Measurements from ENCODE around the gene ZNF543.
"Not testable (repeated sequence)": the region's sequence is repeated elsewhere in the genome, so short reads cannot be mapped to it uniquely, and the experiment has no call there.

Gene ZNF543

DNA sequence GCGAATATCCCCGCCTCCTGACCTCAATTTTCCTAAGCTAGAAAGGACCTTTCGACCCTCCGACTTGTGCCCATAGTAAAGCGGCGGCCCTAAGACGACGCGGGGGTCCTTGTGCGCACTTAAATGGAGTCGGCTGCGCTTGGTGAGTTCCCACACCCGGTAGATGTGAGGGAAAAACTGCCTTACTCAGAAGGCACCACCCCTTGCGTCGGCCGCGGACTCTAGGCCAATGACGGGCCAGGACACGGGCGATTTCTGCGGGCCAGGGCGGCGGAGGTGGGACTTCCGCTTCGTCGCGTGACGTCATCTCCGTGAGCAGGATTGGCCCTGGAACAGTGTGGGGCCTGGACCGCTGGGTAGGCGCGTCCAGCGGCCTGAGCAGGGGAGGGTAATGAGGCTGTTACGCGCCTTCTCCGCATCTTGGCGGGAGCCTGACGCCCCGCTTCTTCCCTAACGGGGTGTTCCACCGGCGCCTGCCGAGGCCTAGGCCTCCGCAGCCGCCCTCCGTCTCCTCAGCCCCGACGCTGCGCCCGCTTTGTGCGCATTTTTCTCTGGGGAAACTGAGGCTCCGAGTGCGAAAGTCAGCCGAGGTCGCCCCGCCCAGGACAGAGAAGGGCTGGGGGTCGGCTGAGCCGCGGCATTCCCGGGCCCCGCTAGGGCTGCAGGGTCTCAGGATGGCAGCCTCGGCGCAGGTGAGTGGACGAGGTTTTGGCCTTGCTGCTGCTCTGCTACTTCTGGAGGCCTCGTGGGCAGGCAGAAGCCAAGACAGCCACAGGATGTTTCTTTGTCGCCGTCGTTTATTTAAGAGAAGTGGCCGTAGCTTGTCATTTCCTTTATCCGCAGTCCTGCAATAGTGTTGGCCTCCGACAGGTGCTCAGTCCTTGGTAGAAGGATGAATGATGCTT is at the start of gene ZNF543:
Gene ZNF543 (plus strand): TSS at position 293 of the 905 bp plus-strand sequence. CDS start 382 bp downstream, at position 675.
- peak; percentile 93 for DNase-seq

DNA sequence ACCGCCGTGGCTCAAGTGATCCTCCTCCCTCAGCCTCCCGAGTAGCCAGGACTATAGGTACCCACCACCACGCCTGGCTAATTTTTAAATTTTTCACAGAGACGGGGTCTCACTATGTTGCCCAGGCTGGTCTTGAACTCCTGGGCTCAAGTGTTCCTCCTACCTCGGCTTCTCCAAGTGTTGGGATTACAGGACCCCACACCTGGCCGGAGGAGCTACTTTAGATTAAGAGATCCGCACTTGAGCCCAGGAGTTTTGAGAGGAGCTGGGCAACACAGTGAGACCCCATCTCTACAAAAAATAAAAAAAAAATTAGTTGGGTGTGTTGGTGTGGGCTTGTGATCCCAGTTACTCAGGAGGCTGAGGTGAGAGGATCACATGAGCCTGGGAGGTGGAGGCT is 49.0 kb upstream of the ZNF543 start:
- DNase-seq = no peak

DNA sequence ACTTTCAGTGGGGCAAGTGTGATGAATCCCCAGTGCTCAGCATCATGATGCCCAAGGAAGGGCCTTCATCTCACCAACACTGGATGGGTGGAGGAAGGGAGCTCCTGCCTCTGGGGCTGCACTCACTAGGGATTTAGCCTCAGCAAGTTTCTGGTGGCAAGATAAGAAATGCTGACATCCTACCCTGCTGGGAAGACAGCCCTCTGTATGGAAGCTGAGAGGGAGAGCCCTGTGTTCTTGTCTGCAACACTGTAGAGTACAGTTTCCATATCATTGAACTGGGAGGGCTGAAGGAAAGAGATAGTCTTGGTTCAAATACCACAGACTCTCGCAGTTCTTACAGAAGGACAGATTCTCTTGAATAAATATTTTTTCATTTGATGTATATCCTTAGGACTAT is 47.3 kb upstream of the ZNF543 start:
- no peak for DNase-seq

DNA sequence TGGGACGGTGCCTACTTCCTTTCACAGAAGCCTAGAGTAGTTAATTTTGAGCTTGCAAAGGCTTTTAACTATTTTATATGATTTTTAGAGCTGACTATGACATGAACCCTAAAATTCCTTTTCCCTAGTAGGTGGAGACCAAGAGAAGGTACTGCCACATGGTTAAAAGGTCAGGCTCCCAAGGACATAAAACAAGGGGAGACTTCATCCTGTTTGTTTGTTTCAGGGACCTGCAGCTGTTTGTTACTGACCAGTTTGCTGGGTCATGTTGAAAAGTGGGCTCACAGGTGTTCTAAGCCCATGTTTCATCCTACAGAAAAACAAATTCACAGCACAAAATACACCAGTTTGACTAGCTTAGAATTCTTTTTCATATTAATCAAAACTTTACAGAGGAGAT is 43.8 kb upstream of the ZNF543 start:
- DNase-seq = no peak

DNA sequence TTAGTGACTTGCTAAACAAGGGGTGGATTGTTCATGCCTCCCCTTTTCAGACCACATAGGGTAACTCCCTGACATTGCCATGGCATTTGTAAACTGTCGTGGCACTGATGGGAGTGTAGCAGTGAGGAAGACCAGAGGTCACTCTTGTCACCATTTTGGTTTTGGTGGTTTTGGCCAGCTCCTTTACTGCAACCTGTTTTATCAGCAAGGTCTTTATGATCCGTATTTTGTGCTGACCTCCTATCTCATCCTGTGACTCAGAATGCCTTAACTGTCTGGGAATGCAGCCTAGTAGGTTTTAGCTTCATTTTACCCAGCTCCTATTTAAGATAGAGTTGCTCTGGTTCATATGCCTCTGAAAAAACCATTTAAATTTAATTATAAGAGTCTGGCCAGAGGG is 41.8 kb upstream of the ZNF543 start:
- not testable (repeated sequence) for DNase-seq

DNA sequence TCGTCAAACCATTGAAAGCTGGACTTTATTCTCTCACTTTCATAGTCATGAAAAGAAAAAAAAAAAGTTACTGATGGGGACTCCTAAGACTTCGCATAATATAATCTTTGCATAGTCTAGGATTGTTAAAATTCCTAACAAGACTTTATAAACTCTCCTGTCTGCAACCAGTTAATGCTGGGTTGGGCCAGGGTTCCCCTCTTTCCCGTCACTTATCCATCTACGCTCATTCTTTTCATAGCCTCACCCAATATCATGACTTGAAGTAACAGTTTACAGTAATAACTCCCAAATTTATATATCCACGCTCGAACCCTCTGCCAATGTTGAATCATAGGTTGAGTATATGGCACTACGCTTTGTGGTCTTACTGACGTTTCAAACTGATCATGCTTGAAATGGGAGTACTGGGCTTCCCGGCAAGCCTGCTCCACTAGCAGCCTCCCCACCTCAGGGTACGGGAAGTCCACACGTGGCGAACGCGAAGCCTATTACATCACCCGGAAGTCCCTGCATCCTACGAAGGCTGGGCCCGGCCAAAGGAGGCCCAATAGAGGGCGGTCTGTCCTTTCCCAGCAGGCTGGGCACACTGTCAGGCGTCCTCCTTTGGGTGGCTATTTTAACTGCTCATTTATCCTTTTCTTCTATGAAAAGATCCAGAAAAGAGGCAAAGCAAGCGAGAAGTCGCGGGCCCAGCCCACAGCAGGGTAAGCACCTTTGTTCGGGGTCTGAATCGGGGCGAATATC is 40.7 kb upstream of the ZNF543 start:
- DNase-seq = peak; percentile 93

DNA sequence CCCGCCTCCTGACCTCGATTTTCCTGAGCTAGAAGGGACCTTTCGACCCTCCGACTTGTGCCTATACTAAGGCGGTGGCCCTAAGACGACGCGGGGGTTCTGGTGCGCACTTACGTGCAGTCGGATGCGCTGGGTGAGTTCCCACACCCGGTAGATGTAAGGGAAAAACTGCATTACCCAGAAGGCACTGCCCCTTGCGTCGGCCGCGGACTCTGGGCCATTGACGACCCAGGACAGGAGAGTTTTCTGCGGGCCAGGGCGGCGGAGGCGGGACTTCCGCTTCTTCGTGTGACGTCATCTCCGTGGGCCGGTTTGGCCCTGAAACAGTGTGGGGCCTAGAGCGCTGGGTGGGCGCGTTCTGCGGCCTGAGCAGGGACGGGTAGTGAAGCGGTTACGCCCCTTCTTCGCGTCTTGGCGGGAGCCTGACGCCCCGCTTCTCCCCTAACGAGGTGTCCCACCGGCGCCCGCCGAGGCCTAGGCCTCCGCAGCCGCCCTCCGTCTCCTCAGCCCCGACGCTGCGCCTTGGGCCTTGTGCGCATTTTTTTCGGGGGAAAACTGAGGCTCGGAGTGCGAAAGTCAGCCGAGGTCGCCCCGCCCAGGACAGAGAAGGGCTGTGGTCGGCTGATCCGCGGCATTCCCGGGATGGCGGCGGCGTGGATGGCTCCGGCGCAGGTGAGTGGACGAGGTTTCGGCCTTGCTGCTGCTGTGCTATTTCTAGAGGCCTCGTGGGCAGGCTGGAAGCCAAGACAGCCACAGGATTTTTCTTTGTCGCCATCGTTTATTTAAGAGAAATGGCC is 39.9 kb upstream of the ZNF543 start, which contains the start of gene ZNF460:
Gene ZNF460 (plus strand): TSS at position 321 of the 797 bp plus-strand sequence. CDS start 322 bp downstream, at position 643.
- DNase-seq = peak; percentile 92

DNA sequence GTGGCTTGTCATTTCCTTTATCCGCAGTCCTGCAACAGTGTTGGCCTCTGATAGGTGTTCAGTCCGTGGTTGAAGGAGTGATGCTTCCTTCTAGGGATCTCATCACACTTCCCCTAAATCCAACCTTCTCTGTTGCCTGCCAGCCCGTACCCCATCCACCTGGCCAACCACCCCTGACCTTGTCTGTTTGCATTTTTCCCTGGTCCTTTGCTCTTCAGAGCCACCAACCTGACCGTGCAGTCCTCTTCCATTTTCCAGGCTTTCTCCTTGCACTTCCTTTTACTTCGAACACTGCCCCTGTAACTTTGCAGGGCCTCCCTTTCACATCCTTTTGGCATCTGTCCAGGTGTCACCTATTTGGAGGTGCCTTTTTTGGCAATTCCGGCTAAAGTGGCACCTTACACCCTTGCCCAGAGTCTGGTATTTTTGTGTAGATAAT is 39.3 kb upstream of the ZNF543 start:
- no peak for DNase-seq

DNA sequence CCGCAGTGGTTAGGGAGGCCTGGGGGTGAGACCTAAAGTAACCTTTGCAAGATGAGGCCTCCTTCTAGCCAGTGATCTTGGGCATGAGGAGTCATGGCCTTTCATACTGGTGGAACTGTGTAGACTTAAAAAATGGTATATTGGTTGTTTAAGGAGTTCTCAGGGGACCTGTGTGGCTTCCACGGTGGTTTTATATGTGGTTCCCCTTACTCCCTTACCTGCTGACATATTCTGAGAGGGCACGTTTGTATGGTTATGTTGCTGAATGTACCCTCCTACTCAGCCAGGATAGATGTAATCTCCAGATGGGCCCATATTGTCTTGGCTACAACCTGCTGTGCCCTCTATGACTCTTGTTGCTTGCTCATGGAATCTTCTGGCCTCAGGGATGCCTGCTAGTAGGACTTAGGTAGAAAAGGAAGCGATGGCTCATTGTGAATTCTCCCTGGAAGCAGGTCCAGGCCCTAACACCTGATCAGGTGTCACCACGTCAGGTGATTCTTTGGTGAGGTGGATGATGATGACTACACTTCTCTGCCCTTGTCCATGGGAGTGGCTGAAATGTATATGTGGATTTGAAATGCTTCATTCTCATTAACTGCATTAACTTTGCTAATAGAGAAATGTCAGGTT is 38.1 kb upstream of the ZNF543 start:
- DNase-seq = no peak

DNA sequence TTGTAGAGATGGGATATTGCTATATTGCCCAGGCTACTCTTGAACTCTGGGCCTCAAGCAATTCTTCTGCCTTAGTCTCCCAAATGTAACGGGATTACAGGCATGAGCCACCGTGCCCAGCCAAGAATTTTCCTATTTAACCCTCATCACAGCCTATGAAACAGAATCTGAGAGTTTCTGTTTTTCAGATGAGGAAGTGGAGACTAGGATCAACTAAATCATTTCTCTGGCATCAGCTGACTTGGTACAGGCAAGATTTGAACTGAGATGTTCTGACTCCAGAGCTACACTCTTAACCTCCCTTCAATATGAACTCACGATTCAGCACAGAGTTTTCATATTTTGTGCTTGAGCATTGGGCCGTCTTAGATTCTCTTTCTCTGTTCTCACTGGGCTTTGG is 31.9 kb upstream of the ZNF543 start:
- no peak for DNase-seq

DNA sequence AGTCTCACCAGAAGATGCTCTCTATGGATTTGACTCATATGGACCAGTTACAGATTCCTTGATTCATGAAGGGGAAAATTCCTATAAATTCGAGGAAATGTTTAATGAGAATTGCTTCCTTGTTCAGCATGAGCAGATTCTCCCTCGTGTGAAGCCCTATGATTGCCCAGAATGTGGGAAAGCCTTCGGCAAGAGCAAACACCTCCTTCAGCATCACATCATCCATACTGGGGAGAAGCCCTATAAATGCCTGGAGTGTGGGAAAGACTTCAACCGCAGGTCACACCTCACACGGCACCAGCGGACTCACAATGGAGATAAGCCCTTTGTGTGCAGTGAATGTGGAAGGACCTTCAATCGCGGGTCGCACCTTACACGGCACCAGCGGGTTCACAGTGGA is 29.3 kb upstream of the ZNF543 start:
- no peak for DNase-seq

DNA sequence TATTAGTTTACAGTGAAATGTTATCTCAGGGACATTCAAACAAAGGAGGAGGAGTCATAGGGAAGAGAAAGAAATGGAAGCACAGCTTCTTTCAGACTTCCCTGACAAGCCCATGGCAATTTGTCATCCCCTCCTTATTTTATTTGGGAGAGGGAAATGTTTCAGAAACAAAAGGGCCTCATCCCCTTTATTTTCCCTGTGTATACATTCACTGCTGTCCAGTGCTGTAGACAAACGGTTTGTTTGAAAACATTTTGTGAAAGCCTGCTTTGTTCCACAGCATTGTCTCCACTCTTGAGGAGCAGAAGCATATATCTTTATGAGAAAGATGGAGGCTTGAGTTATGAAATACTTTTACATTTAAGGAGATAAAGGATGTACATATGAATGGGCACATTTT is 27.7 kb upstream of the ZNF543 start:
- DNase-seq = no peak

DNA sequence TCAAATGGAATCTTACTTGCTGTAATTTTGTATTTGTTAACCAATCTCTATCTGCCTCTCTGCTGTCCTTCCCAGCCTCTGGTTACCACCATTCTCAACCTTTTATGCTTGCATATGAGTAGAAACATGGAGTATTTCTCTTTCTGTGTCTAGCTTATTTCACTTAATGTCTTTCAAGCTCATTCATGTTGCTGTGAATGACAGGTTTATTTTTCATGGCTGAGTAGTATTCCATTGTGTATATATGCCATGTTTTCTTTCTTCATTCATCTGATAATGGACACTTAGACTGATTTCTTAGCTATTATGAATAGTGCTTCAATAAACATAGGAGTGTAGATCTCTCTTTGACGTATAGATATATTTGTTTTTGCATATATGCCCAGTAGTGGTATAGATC is 26.6 kb upstream of the ZNF543 start:
- no peak for DNase-seq

DNA sequence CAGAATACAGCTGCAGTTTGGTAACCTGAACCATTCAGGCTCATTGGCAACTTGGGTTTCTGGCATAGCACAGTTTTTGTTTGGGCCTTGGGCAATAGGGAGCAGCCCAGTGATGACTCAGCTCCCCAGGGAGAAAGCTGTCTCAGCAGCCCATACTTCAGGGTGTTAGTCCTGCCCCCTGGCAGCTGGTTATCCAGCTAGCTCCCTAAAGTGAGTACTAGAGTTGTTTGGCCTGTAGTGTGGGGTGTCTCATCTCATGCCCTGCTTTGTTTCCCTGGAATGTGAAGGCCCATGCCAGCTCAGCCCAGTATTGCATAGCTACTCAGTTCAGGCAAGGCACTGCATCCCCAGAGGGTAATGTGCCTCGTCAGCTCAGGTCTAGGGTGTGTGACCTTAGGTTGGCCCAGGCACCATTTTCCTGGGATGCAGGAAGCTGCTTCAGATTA is 18.2 kb upstream of the ZNF543 start:
- peak; percentile 83 for DNase-seq

DNA sequence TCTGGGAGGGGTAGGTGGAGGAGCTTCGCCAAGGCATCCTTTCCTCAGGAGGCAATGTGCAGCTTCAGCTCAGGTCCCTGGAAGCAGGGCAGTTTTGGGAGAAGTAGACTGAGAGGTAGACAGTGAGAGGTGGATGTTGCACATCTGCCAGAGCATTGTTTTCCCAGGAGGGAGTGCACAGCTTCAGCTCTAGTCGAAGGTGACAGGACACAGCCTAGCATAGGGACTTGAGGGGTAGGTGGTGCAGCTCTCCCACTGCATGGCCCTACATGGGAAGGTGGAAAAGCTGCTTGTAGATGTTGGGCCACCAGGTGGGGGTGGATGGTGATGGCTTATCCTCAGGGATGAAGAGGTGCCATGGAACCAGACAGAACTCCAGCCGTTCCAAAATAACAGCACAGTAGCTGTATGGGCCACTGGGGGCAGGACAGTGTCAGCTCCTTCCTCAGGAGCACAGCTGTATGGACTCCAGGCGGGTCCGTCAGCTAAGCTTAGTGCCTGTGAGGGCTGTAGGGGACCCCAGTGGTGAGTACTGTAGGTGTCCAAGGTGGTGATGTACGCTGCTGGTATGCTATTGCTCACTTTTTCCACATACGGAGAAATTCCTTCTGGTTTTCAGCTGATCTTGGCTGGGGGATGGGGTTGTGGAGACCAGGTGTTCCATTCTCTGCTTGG is 17.4 kb upstream of the ZNF543 start:
- DNase-seq = no peak

DNA sequence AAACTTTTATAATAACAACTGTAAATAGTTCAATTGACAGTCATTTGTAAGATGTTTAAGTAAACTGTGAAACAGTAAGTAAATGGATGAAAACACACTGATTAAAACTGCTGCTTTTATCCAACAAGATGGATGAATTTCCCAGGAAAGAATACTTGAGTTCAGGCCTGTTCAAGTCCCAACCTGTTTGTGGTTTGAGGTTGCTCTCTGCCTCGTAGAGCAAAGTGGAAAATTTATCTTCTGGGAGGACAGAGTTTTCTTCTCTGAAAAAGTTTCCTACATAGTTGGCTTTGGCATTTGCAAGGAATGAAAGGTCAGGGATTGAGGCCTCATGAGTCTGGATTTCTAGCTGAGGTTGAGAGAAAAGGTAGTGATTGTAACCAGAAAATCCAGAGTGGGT is 15.2 kb upstream of the ZNF543 start:
- no peak for DNase-seq

DNA sequence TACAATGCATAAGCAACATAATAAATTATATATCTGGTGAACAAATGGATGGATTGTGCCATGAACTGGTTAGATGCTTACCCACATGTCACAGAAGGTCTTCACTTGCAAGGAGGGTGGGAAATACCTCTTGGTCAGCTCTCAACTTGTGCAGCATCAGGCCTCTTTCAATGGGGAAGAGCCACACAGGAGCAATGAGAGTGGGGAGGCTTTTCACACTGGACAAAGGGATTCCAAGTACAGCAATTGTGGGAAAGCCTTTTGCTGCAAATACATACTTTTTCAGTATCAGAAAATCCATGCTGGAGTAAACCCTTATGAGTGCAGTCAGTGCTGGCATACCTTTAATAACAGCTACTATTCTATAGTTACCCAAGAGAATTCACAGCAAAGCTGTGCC is 11.8 kb upstream of the ZNF543 start:
- DNase-seq = no peak

DNA sequence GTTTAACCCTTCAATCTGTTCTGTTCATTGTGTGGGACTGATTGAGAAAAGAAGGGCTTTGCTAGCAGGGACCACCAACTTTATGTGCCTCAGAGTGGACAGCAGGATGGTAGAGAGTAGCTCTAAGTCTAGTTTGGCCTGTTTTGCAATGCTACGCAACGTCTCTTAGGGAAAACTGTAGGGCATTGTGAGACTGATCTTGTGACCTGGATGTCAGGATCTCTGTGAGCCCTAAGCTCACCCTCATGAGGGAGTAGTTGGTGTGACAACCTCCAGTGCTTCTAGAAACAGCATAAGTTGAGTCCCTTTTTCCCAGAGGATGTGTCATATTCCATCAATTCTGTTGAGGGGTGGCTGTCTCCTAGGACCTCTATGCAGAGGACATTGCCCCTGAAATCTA is 9.5 kb upstream of the ZNF543 start:
- no peak for DNase-seq

DNA sequence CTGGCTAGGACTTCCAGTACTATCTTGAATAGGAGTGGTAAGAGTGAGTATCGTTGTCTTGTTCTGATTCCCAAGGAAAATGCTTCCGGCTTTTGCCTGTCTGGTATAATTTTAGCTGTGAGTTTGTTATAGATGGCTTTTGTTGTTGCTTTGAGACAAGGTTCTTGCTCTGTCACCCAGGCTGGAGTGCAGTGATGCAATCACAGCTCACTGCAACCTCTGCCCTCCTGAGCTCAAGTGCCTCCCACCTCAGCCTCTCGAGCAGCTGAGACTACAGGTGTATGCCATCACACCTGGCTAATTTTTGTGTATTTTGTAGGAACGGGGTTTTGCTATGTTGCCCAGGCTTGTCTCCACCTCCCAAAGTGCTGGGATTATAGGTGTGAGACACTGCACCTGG is 6.1 kb upstream of the ZNF543 start:
- DNase-seq = no peak

DNA sequence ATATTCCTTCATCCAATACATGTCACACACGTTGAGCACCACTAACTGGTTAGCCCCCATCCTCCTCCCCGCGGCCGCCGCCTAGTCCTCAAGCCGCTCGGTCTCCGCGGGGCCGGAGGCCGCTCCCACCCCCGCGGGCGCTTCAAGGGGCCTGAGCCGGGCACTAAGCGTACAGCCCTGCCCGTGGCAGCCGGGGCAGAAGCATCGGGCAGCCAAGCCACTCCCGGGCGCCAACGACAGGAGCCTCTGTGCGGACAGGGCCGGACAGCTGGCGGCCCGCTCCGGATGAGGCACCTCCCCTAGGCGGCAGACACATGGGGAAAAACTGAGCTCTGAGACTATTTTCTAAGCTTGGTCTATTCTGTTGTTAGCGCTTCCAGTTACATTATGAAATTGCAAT is 2.8 kb upstream of the ZNF543 start:
- no peak for DNase-seq

DNA sequence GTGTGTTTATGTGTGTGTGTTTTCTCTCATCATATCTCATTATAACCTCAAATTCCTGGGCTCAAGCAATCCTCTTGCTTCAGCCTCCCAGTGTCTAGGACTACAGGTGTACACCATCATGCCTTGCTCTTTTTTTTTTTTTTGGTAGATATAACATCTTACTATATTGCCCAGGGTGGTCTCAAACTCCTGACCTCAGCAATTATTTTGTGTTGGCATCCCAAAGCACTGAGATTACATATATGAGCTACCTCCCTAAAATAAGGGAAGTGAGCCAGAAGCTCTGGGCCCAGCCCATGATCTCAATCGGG is 448 bp upstream of the ZNF543 start:
- no peak for DNase-seq

DNA sequence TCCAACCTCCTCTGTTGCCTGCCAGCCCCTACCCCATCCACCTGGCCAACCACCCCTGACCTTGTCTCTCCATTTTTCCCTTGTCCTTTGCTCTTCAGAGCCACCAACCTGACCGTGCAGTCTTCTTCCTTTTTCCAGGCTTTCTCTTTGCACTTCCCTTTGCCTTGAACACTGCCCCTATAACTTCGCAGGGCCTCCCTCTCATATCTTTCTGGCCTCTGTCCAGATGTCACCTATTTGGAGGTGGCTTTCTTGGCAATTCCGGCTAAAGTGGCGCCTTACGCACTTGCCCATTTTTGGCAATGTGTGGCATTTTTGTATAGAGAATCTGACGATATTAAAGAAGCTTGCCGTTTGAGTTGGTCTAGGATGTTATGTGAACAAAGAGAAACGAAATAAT is 844 bp downstream of the ZNF543 start:
- no peak for DNase-seq

All from amniotic stem cell (primary cell).